ENCODE results near the gene TRAPPC14. TPM values are rescaled to one million over a fixed set of nuclear protein-coding genes. Genes with fewer than 3 reads are reported as not detected.

Gene TRAPPC14
- polyA plus RNA-seq, 1 of the 3 experiments (the other 2 are of a cell fraction), result 13.9 TPM

DNA sequence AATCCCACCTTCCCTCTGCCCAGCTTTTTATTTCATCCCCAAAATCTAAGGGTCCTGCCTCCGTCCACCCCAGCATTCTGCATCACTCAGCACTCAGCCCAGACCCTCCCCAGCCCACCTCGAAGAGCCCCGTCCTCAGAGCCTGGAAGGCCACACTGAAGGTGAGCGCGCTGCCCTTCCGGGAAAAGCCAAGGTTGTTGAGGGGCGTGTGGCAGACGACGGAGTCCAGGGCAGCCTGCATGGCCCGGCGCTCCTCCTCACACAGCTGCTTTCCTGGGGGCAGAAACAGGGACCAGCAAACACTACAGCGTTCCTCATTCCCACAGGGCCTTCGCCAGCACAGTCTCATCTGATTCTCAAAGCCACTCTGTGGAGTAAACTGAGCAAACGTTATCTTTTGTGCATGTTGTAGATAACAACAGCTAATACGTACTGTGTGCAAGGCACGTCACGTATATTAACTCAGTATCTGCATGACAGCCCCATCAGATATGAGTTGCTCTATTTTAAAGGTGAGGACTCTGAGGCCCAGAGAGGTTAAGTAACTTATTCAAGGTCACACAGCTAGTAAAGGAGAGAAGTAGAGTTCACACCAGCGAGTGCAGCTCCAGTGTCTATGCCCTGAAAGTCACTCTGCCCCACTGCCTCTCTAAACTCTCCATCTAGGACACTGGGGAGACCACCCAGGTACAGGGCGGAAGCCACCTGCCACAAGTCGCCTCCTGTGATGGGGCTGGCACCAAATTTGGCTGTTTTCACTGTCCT is 2.8 kb downstream of the TRAPPC14 start:
- Histone ChIP-seq H3K9ac (no peak overlapping the region), H3K79me2 (ENCODE audit: insufficient read depth) (peaks cover 62% of the 10 kb centered on the region), H3K27me3 (ENCODE audit: insufficient read depth) (no peaks in the 10 kb centered on the region), H3K27ac (ENCODE audit: low read depth in 2 of 2, low read length in 1 of 2) (no peak overlapping the region), H3K9me2 (no peaks in the 10 kb centered on the region), H3K36me3 (replicated peaks in 1 of 2; ENCODE audit: control insufficient read depth in 1 of 2, insufficient read depth in 2 of 2, low read length in 1 of 2) (peaks cover 37 to 39% of the 10 kb centered on the region in 2 experiments), H3K4me2 (no peak overlapping the region), H3F3A (replicated peaks; ENCODE audit: insufficient read depth) (peaks cover 15% of the 10 kb centered on the region), H2AFZ (ENCODE audit: low read depth) (no peak overlapping the region), H3K4me3 (ENCODE audit: low read depth in 2 of 2, low read length in 1 of 2) (no peak overlapping the region), H3K4me1 (ENCODE audit: control insufficient read depth in 1 of 2, insufficient read depth in 2 of 2, low read depth in 1 of 2, low read length in 1 of 2) (peaks cover 11 to 19% of the 10 kb centered on the region in 2 experiments; a peak in 2 of 4 replicates), H3K9me3 (no peaks in the 10 kb centered on the region), H4K20me1 (ENCODE audit: insufficient read depth) (peaks cover 20% of the 10 kb centered on the region)
- 93% methylated on average over 20 of the region's 20 CpGs for WGBS (ENCODE audit: low lambda C conversion rate)
- DNase-seq, result peak; percentile 24
- ChIA-PET POLR2A (interaction anchor here (1.1 to 1.6 kb wide), 3 partner anchors 11 to 22 kb away, joined by 3 to 5 read pairs (median 5); partner anchors contain the start of genes GPC2 and STAG3), CTCF (interaction anchor here (1.1 to 3.9 kb wide), 3 partner anchors 24 to 61 kb away, joined by 3 to 33 read pairs (median 3); no protein-coding TSS in a partner anchor)
- no peak for TF ChIP-seq TEAD4 (IDR thresholded peaks at IDR 0.05; ENCODE audit: borderline replicate concordance, insufficient read depth)
- TF ChIP-seq, protein P1, sequence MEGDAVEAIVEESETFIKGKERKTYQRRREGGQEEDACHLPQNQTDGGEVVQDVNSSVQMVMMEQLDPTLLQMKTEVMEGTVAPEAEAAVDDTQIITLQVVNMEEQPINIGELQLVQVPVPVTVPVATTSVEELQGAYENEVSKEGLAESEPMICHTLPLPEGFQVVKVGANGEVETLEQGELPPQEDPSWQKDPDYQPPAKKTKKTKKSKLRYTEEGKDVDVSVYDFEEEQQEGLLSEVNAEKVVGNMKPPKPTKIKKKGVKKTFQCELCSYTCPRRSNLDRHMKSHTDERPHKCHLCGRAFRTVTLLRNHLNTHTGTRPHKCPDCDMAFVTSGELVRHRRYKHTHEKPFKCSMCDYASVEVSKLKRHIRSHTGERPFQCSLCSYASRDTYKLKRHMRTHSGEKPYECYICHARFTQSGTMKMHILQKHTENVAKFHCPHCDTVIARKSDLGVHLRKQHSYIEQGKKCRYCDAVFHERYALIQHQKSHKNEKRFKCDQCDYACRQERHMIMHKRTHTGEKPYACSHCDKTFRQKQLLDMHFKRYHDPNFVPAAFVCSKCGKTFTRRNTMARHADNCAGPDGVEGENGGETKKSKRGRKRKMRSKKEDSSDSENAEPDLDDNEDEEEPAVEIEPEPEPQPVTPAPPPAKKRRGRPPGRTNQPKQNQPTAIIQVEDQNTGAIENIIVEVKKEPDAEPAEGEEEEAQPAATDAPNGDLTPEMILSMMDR (IDR thresholded peaks at IDR 0.05), result no peak
- no peak for TF ChIP-seq TCF12 (IDR thresholded peaks at IDR 0.05)
- no peak for TF ChIP-seq RAD21 (IDR thresholded peaks at IDR 0.05; ENCODE audit: low read length)
- TF ChIP-seq, protein P2, sequence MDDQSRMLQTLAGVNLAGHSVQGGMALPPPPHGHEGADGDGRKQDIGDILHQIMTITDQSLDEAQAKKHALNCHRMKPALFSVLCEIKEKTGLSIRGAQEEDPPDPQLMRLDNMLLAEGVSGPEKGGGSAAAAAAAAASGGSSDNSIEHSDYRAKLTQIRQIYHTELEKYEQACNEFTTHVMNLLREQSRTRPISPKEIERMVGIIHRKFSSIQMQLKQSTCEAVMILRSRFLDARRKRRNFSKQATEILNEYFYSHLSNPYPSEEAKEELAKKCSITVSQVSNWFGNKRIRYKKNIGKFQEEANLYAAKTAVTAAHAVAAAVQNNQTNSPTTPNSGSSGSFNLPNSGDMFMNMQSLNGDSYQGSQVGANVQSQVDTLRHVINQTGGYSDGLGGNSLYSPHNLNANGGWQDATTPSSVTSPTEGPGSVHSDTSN (IDR thresholded peaks at IDR 0.05), result no peak
- TF ChIP-seq, protein P3, sequence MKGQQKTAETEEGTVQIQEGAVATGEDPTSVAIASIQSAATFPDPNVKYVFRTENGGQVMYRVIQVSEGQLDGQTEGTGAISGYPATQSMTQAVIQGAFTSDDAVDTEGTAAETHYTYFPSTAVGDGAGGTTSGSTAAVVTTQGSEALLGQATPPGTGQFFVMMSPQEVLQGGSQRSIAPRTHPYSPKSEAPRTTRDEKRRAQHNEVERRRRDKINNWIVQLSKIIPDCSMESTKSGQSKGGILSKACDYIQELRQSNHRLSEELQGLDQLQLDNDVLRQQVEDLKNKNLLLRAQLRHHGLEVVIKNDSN (IDR thresholded peaks at IDR 0.05; ENCODE audit: borderline replicate concordance, low read depth), result no peak
- TF ChIP-seq MEF2A (IDR thresholded peaks at IDR 0.05; ENCODE audit: borderline replicate concordance, low read depth), result no peak
- TF ChIP-seq MXI1 (IDR thresholded peaks at IDR 0.05; ENCODE audit: low read depth, low read length), result no peak
- no peak for TF ChIP-seq EZH2phosphoT487 (IDR thresholded peaks at IDR 0.05; ENCODE audit: borderline replicate concordance, low read depth)
- TF ChIP-seq NFIC (IDR thresholded peaks at IDR 0.05; ENCODE audit: borderline replicate concordance), result no peak
- TF ChIP-seq, protein P4, sequence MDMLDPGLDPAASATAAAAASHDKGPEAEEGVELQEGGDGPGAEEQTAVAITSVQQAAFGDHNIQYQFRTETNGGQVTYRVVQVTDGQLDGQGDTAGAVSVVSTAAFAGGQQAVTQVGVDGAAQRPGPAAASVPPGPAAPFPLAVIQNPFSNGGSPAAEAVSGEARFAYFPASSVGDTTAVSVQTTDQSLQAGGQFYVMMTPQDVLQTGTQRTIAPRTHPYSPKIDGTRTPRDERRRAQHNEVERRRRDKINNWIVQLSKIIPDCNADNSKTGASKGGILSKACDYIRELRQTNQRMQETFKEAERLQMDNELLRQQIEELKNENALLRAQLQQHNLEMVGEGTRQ (IDR thresholded peaks at IDR 0.05; ENCODE audit: borderline replicate concordance, low read depth, low read length), result no peak
- no peak for TF ChIP-seq SMC3 (IDR thresholded peaks at IDR 0.05; ENCODE audit: low read depth, low read length)
- no peak for TF ChIP-seq POLR2AphosphoS5 (IDR thresholded peaks at IDR 0.05; ENCODE audit: low read depth, low read length)
